Measurements from ENCODE around the gene COBL.

COBL gene

DNA sequence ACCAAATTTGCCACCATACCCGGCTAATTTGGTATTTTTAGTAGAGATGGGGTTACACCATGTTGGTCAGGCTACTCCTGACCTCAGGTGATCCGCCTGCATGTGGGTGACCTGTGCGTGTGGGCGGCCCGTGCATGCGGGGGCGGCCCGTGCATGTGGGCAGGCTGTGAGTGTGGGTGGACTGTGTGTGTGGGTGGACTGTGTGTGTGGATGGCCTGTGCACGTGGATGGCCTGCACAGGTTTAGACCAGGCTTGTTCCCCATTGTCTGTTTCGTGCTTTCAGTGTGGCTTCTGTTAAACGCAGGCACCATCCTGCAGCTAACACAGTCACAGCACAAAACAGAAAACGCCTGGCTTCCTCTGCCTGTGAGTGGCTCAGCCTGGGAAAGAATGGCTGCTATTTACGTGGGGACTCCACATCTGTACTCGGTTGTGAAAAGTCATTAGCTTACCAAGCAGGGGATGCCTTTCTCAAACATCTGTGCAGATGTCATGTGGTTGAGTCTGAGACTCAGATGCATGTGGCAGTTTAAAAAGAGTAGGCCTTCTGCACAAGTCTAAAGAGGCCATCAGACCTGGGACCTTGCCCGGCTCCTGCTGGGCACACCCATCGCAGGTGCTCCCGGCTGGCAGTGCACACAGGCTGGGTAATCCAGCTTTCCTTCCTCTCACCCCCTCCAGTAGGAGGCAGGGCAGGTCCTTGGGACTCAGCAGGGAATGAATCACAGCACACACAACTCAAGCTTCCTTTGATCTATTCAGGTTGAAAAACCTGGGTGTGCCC is 91.6 kb downstream of the COBL start:
- H2BK15ac ChIP-seq (ENCODE audit: low read length): no peak overlapping the region
- no peak overlapping the region for H4K8ac ChIP-seq (ENCODE audit: low read depth, low read length)
- peaks cover under 1% of the 10 kb centered on the region for H3K79me1 ChIP-seq (ENCODE audit: low read depth, low read length)
- H3K4me1 ChIP-seq (ENCODE audit: control insufficient read depth in 2 of 2, insufficient read depth in 1 of 2, low read depth in 1 of 2, low read length in 2 of 2): peaks cover 0 to 9% of the 10 kb centered on the region in 2 donors
- no peak overlapping the region for H3K23ac ChIP-seq (ENCODE audit: low read depth, low read length, poor library complexity)
- peak overlapping the region; percentile 54 for H2AK5ac ChIP-seq (ENCODE audit: low read depth, low read length)
- no peaks in the 10 kb centered on the region for H3K9me3 ChIP-seq (replicated peaks in 1 of 2; ENCODE audit: control insufficient read depth in 2 of 2, insufficient read depth in 1 of 2, low read depth in 1 of 2, low read length in 2 of 2)
- H3K4me3 ChIP-seq (ENCODE audit: low read length in 2 of 2): no peak overlapping the region
- H2BK12ac ChIP-seq (ENCODE audit: low read length): no peak overlapping the region
- no peak overlapping the region for H4K91ac ChIP-seq (ENCODE audit: low read depth, low read length, poor library complexity)
- DNase-seq (ENCODE audit: low spot score): no peak
- H2AFZ ChIP-seq (ENCODE audit: low read length): no peak overlapping the region
- H3K36me3 ChIP-seq (replicated peaks in 1 of 2; ENCODE audit: control insufficient read depth in 2 of 2, insufficient read depth in 2 of 2, low read length in 2 of 2): no peaks in the 10 kb centered on the region
- H2BK120ac ChIP-seq (ENCODE audit: low read depth, low read length): no peak overlapping the region
- H3K27ac ChIP-seq (replicated peaks; ENCODE audit: low read length): no peak overlapping the region
- H3K27me3 ChIP-seq (ENCODE audit: control insufficient read depth in 3 of 3, insufficient read depth in 3 of 3, low read depth in 1 of 3, low read length in 3 of 3): peaks cover 0 to 7% (median 0%) of the 10 kb centered on the region in 3 experiments
- H2BK5ac ChIP-seq (ENCODE audit: low read length): no peak overlapping the region
- WGBS, 2 donors (ENCODE audit: extremely low coverage in 2 of 2, insufficient read length in 2 of 2, insufficient replicate concordance in 1 of 2): no CpG with 5 or more reads among the region's 17 CpGs
- H3K9ac ChIP-seq (ENCODE audit: low read depth, low read length, poor library complexity): peak overlapping the region; percentile 73
- peak overlapping the region; percentile 41 for H3K18ac ChIP-seq (ENCODE audit: low read length)
- H3K4me2 ChIP-seq (ENCODE audit: insufficient read depth, low read length, poor library complexity, severe bottlenecking): no peak overlapping the region
- no peak overlapping the region for H3K4ac ChIP-seq (ENCODE audit: low read length)
- H3K14ac ChIP-seq (ENCODE audit: low read length): peak overlapping the region; percentile 44

DNA sequence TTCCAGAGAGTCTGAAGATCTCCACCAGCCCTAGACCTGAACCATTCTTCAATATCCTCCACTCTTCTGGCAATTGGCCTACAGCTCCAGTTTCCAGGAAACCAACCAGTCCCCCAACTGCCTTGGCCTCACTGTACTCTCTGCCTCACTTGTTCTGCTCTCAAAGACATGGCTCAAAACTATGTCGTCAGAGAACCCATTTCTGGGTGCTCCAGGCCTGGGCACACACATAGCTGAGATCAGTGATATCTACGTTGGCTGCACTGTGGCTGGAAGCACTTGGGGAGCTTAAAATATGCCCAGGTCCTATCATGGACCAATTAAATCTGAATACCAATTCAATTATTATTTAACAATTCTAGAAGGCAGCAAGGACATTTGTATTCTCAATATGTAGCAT is 93.1 kb downstream of the COBL start:
- no peak overlapping the region for H2BK15ac ChIP-seq (ENCODE audit: low read length)
- H3K36me3 ChIP-seq (replicated peaks in 1 of 2; ENCODE audit: control insufficient read depth in 2 of 2, insufficient read depth in 2 of 2, low read length in 2 of 2): no peaks in the 10 kb centered on the region
- no peaks in the 10 kb centered on the region for H3K27me3 ChIP-seq (ENCODE audit: control insufficient read depth in 3 of 3, insufficient read depth in 3 of 3, low read depth in 1 of 3, low read length in 3 of 3)
- no peak overlapping the region for H3K9ac ChIP-seq (ENCODE audit: low read depth, low read length, poor library complexity)
- H3K27ac ChIP-seq (replicated peaks; ENCODE audit: low read length): no peak overlapping the region
- H3K18ac ChIP-seq (ENCODE audit: low read length): no peak overlapping the region
- H4K91ac ChIP-seq (ENCODE audit: low read depth, low read length, poor library complexity): no peak overlapping the region
- no CpG with 5 or more reads among the region's 2 CpGs for WGBS, 2 donors (ENCODE audit: extremely low coverage in 2 of 2, insufficient read length in 2 of 2, insufficient replicate concordance in 1 of 2)
- H2AFZ ChIP-seq (ENCODE audit: low read length): no peak overlapping the region
- no peaks in the 10 kb centered on the region for H3K79me1 ChIP-seq (ENCODE audit: low read depth, low read length)
- no peak overlapping the region for H3K4me3 ChIP-seq (ENCODE audit: low read length in 2 of 2)
- H2BK120ac ChIP-seq (ENCODE audit: low read depth, low read length): no peak overlapping the region
- no peak overlapping the region for H3K14ac ChIP-seq (ENCODE audit: low read length)
- H3K9me3 ChIP-seq (replicated peaks in 1 of 2; ENCODE audit: control insufficient read depth in 2 of 2, insufficient read depth in 1 of 2, low read depth in 1 of 2, low read length in 2 of 2): no peaks in the 10 kb centered on the region
- H3K23ac ChIP-seq (ENCODE audit: low read depth, low read length, poor library complexity): no peak overlapping the region
- H4K8ac ChIP-seq (ENCODE audit: low read depth, low read length): no peak overlapping the region
- H2BK5ac ChIP-seq (ENCODE audit: low read length): no peak overlapping the region
- H2BK12ac ChIP-seq (ENCODE audit: low read length): no peak overlapping the region
- no peak for DNase-seq (ENCODE audit: low spot score)
- no peak overlapping the region for H2AK5ac ChIP-seq (ENCODE audit: low read depth, low read length)
- H3K4me2 ChIP-seq (ENCODE audit: insufficient read depth, low read length, poor library complexity, severe bottlenecking): no peak overlapping the region
- peaks cover 0 to 4% of the 10 kb centered on the region in 2 donors for H3K4me1 ChIP-seq (ENCODE audit: control insufficient read depth in 2 of 2, insufficient read depth in 1 of 2, low read depth in 1 of 2, low read length in 2 of 2)
- H3K4ac ChIP-seq (ENCODE audit: low read length): no peak overlapping the region

DNA sequence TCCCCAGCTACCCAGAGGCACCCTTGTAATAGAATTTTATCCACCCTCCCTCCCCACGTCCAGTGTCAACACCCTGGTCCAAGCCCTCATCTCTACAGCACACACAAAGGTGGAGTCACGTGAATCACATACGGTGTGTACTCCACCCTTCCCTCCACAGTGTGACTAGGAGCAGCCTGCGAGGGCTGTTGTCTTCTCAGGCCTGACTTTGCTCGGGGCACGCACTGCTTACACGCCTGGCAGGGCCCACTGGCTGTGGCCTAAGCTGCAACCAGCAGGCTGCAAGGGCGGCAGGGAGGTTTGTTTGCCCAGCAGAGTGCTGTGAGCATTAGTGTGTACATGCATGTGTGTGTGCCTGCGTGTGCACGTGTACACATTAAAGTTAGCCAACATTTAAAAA is 93.7 kb downstream of the COBL start:
- Histone ChIP-seq H3K18ac (ENCODE audit: low read length) (peak overlapping the region; percentile 96), H2BK120ac (ENCODE audit: low read depth, low read length) (no peak overlapping the region), H2BK5ac (ENCODE audit: low read length) (no peak overlapping the region), H3K9ac (ENCODE audit: low read depth, low read length, poor library complexity) (peak overlapping the region; percentile 34), H3K4me1 (ENCODE audit: control insufficient read depth in 2 of 2, insufficient read depth in 1 of 2, low read depth in 1 of 2, low read length in 2 of 2) (peaks cover 0 to 4% of the 10 kb centered on the region in 2 donors), H3K4ac (ENCODE audit: low read length) (peak overlapping the region; percentile 42), H3K4me2 (ENCODE audit: insufficient read depth, low read length, poor library complexity, severe bottlenecking) (no peak overlapping the region), H3K4me3 (ENCODE audit: low read length in 2 of 2) (no peak overlapping the region), H2AK5ac (ENCODE audit: low read depth, low read length) (no peak overlapping the region), H3K27me3 (ENCODE audit: control insufficient read depth in 3 of 3, insufficient read depth in 3 of 3, low read depth in 1 of 3, low read length in 3 of 3) (no peaks in the 10 kb centered on the region), H3K23ac (ENCODE audit: low read depth, low read length, poor library complexity) (no peak overlapping the region), H4K8ac (ENCODE audit: low read depth, low read length) (no peak overlapping the region), H3K9me3 (replicated peaks in 1 of 2; ENCODE audit: control insufficient read depth in 2 of 2, insufficient read depth in 1 of 2, low read depth in 1 of 2, low read length in 2 of 2) (no peaks in the 10 kb centered on the region), H3K14ac (ENCODE audit: low read length) (peak overlapping the region; percentile 94), H2BK15ac (ENCODE audit: low read length) (no peak overlapping the region), H2AFZ (ENCODE audit: low read length) (no peak overlapping the region), H4K91ac (ENCODE audit: low read depth, low read length, poor library complexity) (no peak overlapping the region), H3K79me1 (ENCODE audit: low read depth, low read length) (no peaks in the 10 kb centered on the region), H3K36me3 (replicated peaks in 1 of 2; ENCODE audit: control insufficient read depth in 2 of 2, insufficient read depth in 2 of 2, low read length in 2 of 2) (no peaks in the 10 kb centered on the region), H3K27ac (replicated peaks; ENCODE audit: low read length) (no peak overlapping the region), H2BK12ac (ENCODE audit: low read length) (no peak overlapping the region)
- no CpG with 5 or more reads among the region's 10 CpGs for WGBS, 2 donors (ENCODE audit: extremely low coverage in 2 of 2, insufficient read length in 2 of 2, insufficient replicate concordance in 1 of 2)
- no peak for DNase-seq (ENCODE audit: low spot score)

DNA sequence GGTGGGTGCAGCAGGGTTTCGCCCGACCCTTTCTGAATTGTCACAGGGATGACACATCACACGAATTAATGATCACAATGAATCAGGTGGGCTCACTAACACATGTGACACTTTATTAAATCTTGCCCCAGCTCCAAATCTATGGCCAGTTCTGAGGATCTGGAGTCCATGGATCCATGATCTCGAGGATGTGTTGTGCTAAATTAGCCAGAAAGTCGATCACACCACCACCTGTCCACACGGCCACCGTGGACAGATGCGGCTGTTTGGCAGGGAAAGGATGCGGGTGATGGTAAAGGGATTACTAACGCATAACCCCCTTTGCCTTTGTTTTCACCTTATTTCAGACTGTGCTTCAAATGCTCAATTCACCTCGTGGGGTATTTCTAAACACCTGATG is 96.4 kb downstream of the COBL start:
- H2BK12ac ChIP-seq (ENCODE audit: low read length): no peak overlapping the region
- no CpG with 5 or more reads among the region's 11 CpGs for WGBS, 2 donors (ENCODE audit: extremely low coverage in 2 of 2, insufficient read length in 2 of 2, insufficient replicate concordance in 1 of 2)
- no peak overlapping the region for H3K27ac ChIP-seq (replicated peaks; ENCODE audit: low read length)
- H3K36me3 ChIP-seq (replicated peaks in 1 of 2; ENCODE audit: control insufficient read depth in 2 of 2, insufficient read depth in 2 of 2, low read length in 2 of 2): no peaks in the 10 kb centered on the region
- H3K4me2 ChIP-seq (ENCODE audit: insufficient read depth, low read length, poor library complexity, severe bottlenecking): no peak overlapping the region
- H3K23ac ChIP-seq (ENCODE audit: low read depth, low read length, poor library complexity): no peak overlapping the region
- H3K14ac ChIP-seq (ENCODE audit: low read length): no peak overlapping the region
- peaks cover 0 to 4% of the 10 kb centered on the region in 2 donors for H3K4me1 ChIP-seq (ENCODE audit: control insufficient read depth in 2 of 2, insufficient read depth in 1 of 2, low read depth in 1 of 2, low read length in 2 of 2)
- no peaks in the 10 kb centered on the region for H3K79me1 ChIP-seq (ENCODE audit: low read depth, low read length)
- no peak overlapping the region for H2BK120ac ChIP-seq (ENCODE audit: low read depth, low read length)
- H3K18ac ChIP-seq (ENCODE audit: low read length): no peak overlapping the region
- no peak overlapping the region for H3K4ac ChIP-seq (ENCODE audit: low read length)
- H3K9ac ChIP-seq (ENCODE audit: low read depth, low read length, poor library complexity): no peak overlapping the region
- no peak overlapping the region for H2AK5ac ChIP-seq (ENCODE audit: low read depth, low read length)
- no peak overlapping the region for H3K4me3 ChIP-seq (ENCODE audit: low read length in 2 of 2)
- no peak for DNase-seq (ENCODE audit: low spot score)
- no peak overlapping the region for H4K91ac ChIP-seq (ENCODE audit: low read depth, low read length, poor library complexity)
- no peak overlapping the region for H4K8ac ChIP-seq (ENCODE audit: low read depth, low read length)
- no peak overlapping the region for H2AFZ ChIP-seq (ENCODE audit: low read length)
- no peak overlapping the region for H2BK5ac ChIP-seq (ENCODE audit: low read length)
- no peaks in the 10 kb centered on the region for H3K27me3 ChIP-seq (ENCODE audit: control insufficient read depth in 3 of 3, insufficient read depth in 3 of 3, low read depth in 1 of 3, low read length in 3 of 3)
- no peaks in the 10 kb centered on the region for H3K9me3 ChIP-seq (replicated peaks in 1 of 2; ENCODE audit: control insufficient read depth in 2 of 2, insufficient read depth in 1 of 2, low read depth in 1 of 2, low read length in 2 of 2)
- H2BK15ac ChIP-seq (ENCODE audit: low read length): no peak overlapping the region
